HG03097 (cell line): ENCODE measurements around the gene NLRC4.
"Not testable (repeated sequence)": the region's sequence is repeated elsewhere in the genome, so short reads cannot be mapped to it uniquely, and the experiment has no call there.

ENCODE experiments used
- ATAC-seq: cut with Tn5 transposase; IDR thresholded peaks from one replicate; pipeline ENCODE4 v1.9.1; 2021; ENCODE audit not compliant: unreplicated experiment, low FRiP score

The NLRC4 gene

DNA sequence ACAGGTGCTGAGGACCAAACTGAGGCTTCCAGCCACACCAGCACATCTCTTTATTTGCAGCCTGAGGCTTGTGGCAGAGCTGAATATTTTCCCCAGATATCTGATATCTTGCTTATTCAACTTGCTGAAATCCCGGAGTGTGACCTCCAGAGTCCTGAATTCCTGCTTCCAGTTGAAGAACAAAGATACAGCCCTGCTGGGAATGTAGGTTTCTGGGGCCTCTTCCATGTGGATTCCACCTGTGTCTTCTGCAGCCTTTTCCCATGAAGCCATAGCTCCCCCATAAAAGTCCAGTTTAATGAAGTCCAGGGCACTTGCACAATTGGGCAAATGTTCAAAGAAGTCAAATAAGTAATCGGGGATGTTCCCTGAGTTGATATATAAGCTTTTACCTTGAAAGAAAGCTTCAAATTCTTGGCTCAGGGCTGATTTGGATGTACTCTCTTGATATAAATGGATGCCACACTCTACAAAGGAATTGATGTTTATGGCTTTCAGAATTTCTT lies 14.9 kb downstream of the NLRC4 start:
- ATAC-seq: no peak

DNA sequence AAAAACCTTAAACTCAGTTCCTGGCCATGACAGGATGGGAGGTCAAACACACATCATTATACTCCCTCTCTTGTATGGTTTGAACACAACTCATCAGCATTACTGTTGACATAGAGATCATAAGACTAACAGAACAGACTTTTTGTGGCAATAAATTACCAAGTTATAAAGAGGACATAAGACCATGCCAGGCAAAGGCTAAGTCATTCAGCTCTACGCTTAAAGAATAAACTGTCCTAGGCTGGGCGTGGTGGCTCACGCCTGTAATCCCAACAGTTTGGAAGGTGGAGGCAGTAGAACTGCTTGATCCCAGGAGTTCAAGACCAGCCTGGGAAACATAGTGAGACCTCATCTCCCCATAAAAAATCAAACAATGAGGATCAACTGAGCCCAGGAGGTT lies 16.4 kb downstream of the NLRC4 start:
- ATAC-seq: no peak

DNA sequence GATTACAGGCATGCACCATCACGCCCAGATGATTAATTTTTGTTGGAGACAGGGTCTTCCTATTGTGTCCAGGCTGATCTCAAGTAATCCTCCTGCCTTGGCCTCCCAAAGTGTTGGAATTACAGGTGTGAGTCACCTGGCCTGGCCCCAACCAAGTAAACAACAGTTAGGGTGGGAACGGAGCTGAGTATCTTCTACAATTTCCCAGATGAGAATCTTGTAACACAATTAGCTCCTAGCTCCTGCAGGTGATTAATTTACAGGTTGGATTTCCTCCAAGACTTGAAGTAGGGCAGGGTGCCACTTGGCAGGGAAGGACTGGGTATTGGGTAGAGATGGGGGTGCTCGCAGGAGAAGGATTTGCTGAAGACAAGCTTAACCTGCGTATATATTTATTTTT lies 17.8 kb downstream of the NLRC4 start:
- no peak for ATAC-seq

DNA sequence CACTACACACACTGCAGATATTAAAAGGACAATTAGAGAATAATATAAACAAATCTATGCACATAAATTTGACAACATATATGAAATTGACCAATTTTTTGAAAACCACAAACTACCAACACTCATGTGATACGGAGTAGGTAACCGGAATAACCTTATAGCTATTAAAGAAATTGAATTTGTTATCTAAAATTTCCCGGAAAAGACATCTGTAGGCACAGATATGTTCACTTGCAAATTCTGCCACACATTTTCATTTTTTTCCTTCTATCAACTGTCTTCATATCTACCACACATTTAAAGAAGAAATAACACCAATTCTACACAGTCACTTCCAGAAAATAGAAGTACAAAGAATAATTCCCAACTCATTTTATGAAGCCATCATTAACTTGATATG lies 22.4 kb downstream of the NLRC4 start:
- ATAC-seq: no peak

DNA sequence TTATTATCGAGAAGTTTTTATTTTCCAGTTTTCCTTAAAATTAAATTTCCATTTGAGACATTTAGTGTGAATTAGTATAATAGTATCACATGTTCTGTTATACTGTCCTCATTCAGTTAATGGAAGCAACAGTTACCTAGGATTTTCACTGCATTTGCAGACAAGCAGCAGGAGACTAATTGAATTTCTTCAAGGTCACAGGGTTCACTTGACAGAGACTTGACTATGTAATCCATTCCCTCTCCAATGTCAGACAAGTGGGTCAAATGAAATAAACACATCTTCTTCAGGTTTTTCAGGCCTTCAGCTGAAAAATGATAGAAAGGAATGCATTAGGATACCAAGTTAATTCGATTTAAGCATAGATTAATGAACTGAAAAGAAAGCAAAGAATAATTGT lies 26.7 kb downstream of the NLRC4 start:
- no peak for ATAC-seq

DNA sequence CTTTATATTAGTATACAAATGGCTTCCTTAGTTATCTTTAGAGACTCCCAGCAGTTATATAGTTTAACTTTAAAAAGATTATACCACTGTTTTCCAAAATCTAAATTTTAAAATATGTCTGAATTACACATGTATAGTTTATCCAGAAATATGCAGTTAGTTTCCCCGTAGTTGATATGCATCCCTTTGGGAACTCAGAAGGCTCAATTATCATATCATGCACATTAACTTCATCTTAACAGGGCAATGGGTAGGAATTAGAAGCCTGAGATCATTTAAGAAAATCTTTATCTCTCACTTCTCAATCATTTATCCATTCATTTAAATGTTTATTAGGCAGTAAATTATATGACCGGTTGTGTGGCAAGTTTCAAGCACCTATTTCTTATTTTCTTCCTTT lies 27.2 kb downstream of the NLRC4 start:
- no peak for ATAC-seq

DNA sequence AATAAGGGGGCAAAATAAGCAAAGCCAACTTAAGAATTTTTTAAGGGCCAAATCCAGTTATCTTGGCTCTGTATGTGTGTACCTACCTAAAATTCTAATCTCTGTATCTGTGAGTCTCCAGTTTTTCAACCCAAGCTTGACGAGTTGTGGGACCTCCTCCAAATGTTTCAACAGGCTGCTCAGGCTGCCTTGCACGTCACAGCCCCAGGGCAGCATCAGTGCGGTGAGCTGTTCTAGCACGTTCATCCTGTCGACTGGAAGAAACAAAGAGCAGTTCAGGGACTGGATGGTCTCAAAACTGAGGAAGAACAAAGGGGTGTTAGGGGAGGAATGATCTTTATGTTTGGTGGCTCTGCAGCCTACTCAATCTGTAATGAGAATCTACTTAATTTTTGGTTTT lies 29.4 kb downstream of the NLRC4 start:
- ATAC-seq: no peak

DNA sequence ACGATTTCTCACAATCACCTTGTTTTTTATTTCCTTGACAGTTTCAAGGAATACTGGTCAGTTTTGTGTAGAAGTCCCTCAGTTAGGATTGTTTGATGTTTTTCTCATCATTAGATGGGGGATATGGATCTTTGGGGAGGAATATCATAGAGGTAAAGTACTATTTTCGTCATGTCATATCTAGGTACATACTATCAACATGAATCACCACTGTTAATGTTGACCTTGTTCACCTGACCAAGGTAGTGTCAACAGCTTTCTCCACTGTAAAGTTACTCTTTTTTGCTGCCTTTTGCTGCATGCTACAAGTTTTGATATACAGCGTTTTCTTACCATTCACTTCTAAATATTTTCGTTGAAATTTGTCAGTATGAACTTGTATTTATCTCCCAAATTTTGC lies 32.7 kb downstream of the NLRC4 start:
- ATAC-seq: no peak

DNA sequence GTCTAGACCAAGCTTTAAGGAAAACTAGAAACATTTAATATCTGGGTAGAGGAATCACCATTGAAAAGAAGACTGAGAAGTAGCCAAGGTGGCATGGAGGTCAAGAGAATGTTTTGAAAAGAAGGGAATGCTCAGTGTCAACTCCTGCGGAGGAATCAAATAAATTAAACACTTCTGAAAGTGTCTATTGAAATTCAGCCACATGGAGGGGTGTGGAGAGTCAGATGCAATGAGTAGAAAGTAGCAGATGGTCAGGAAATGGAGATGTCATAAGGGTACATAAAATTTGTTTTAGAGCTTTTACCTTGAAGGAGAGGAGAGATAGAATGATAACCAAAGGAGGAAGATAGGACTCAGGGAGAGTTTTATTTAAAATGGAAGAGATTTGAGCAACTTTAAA lies 35.1 kb downstream of the NLRC4 start:
- no peak for ATAC-seq

DNA sequence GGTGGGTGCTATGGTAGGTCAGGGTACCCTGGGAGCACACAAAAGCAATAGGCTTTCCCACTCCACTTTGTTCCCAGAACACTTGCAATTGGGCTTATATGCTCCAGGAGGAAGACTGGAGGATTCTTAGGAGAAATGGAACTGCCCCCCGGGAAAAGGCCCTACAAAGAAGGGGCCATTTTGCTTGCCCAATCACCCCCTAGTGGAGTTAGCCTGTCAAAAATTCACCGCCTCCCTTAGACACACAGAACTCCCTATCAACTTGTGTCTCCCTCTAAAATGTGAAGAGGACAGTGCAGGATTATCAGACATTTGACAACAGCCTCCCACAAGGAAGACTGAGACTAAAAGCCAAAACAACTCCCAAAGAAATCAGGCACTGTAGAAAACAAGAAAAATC lies 36.5 kb downstream of the NLRC4 start:
- ATAC-seq: no peak

DNA sequence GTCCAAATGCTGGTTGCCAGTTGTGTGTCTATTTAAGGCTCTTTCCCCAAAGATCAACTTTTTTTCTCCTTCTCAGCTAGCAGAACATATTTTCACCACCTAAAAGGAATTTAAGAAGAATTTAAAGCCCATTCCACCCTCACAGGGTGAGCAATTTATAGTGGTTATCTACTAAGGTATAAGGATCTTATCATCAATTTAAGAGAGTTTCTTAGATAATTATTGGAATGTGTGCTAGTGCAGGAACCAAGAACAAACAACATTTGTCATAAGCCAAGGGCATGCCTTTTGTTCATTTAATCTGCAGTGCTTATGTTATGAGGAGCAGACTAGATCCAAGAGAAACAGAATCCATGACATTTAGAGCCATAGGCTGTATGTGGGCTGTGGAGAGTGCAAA lies 37.2 kb downstream of the NLRC4 start:
- no peak for ATAC-seq

DNA sequence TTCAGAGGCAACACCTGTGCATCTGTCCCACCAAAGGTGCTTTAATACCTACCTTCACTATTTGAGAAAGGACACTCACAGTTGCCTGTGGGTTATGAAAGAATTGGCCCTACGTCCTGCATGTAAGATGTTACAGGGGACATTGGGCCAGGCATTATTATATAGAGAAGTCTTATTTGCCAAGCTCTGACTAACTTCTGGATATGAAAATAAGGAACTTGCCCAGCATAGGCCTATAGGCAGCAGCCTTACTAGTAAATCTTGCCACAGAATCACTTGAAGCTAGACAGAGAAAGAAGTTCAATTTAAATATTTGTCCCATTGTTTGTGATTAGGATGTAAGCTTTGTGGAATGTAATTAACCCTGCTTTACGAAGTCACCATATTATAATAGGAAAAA lies 41.7 kb downstream of the NLRC4 start:
- ATAC-seq: no peak

DNA sequence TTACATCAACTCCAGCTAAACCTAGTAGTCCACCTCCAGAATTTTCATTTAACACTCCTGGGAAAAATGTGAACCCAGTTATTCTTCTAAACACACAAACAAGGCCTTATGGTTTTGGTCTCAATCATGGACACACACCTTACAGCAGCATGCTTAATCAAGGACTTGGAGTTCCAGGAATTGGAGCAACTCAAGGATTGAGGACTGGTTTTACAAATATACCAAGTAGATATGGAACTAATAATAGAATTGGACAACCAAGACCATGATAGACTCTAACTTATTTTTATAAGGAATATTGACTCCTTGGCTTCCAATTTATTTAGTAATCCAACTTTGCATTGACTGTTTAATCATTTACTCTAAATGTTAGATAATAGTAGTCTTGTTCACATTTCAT lies 44.2 kb downstream of the NLRC4 start:
- ATAC-seq: no peak

DNA sequence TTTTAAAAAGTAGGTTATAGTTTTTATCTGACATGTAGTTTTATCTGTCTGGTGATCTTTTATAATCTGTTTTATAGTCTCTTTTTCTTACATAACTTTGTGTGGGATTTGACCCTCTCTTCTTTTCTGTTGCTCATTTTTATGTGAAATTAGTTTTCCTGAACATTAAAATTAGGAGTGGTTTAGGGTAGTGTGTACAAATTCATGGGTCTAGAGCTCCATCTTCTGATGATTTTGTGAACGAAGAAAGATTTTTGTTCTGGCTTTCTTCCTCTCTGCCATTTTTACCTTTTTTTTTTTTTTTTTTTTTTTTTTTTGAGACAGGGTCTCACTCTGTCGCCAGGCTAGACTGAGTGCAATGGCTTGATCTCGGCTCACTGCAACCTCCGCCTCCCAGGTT lies 52.4 kb downstream of the NLRC4 start:
- ATAC-seq: no peak

DNA sequence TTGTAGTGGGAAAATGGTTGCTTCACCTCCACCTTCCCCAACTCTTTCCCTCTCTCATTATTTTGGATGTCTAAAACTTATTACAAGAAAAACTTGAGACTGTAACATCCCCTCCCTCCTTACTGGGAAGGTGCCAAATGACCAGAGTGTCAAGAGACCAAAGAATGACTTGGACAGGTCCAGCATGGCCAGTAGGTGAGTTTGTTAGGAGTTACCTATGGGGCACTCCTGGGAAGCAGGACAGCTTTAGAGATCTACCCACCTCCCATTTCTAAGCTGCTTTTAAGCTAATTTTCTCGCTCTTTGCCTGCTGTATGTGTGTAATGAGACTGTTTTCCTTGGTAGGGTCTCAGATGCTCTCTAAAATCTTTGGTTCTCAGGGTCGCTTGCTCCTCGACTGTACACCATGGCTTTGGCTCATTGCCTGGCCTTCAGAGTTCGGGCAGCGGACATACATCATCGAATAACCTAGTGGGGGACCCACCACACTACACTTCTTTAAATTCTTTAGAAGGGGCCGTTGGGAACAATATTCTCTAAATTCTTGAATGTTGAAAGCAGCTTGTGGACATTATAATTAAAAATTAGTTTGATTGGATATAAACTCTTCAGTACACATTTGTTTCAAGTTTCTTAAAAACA lies 53.8 kb downstream of the NLRC4 start:
- no peak for ATAC-seq

DNA sequence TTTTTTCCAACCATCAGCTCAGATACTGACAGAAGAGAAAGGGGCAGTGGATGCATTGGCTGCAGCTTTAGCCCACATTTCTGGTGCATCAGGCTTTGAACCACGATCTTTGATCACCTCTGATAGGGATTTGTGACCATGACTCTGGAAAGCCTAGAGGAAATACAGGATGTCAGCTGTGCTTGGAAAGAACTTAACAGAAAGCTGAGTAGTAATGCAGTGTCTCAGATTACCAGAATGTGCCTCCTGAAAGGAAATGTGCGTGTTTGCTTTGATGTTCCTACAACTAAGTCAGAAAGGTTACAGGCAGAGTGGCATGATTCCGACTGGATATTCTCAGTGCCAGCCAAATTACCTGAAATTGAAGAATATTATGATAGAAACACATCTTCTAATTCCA lies 61.3 kb downstream of the NLRC4 start:
- ATAC-seq: not testable (repeated sequence)

DNA sequence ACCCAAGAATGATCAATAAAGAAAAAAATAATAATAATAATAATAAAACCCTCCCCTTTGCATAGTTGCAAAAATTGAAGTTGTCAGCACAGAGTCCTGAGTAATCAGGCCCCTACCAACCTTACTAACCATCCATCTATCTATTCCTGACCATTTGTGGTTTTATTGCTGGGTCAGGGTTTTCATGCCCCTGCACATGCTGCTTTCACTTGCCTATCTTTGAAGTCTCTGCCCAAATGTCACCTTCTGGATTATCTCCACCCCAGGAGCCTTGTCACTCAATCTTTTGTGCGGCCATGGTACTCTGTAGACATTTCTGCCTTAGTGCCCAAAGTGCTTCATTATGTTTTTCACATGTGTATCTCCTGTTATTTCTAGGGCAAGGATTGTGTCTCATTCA lies 63.9 kb downstream of the NLRC4 start:
- ATAC-seq: no peak

DNA sequence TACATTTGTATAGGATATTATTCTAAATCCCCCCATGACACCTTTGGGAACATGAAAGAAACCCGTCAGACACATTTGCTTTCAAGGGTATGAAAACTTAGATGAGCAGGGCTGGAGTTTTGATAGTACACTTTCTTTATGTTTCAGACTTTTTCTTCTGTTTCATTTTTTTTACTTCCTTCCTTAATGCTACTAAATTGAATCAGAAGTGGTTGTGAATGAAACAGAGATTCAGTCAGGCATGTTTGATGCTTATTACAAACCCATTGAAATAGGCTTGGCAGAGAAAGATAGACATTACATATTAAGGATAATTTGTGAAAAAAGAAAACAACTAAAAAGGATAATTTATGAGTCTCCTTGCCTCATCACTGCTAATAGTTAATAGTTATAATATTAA lies 72.3 kb downstream of the NLRC4 start:
- no peak for ATAC-seq

DNA sequence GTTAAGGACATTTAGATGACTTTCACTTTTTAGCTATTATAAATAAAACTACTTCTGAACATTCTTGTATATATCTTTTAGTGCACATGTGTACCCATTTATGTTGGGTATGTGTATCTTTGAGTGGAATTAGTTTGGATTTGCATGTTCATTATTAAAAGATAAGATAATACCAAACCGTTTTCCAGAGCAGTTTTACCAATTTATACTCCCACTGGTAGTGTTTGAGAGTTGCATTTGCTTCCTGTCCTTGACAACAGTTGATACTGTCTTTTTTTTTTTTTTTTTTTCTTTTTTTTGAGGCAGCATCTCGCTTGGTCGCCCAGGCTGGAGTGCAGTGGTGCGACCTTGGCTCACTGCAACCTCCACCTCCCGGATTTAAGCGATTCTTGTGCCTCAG lies 75.7 kb downstream of the NLRC4 start:
- ATAC-seq: no peak

DNA sequence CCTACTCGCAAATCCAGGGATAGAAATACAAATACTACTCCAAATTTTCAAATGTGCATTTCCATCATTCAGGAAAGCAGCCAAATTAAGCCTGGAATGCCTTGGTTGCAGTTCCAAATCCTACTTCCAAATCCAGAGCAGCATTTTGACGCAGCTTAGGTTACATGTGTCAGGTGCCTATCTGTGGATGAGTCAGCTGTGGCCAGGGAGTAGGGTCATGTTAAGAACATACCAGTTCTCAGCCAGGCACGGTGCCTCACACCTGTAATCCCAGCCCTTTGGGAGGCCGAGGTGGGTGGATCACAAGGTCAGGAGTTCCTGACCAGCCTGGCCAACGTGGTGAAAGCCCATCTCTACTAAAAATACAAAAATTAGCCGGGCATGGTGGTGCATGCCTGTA lies 82.0 kb downstream of the NLRC4 start:
- no peak for ATAC-seq
